WI38 (cell line): ENCODE measurements around the gene CDK6.

ENCODE experiments used
- H3K4me3 ChIP-seq: 2 replicates; pipeline ENCODE4 v1.5.1; 2011; ENCODE audit warnings: low read depth, mild to moderate bottlenecking, control low read depth, low read length
- CTCF ChIP-seq: IDR thresholded peaks from 2 replicates; pipeline ENCODE4 v1.5.1; 2012; ENCODE audit warnings: low read depth, mild to moderate bottlenecking, control low read depth, low read length

The CDK6 gene

GRCh38 chr7:92813390-92814024 lies 22.9 kb downstream of the CDK6 start:
- no peak for TF ChIP-seq CTCF
- H3K4me3 ChIP-seq = no peak overlapping the region

GRCh38 chr7:92811158-92811557 lies 25.2 kb downstream of the CDK6 start:
- no peak for TF ChIP-seq CTCF
- no peak overlapping the region for H3K4me3 ChIP-seq

- peak overlapping the region; percentile 20 for H3K4me3 ChIP-seq
- no peak for TF ChIP-seq CTCF
Observed at GRCh38 chr7:92809760-92810573, 26.4 kb downstream of the CDK6 start.

GRCh38 chr7:92809397-92809759 lies 27.0 kb downstream of the CDK6 start:
- peak overlapping the region; percentile 20 for H3K4me3 ChIP-seq

GRCh38 chr7:92808635-92809034 lies 27.7 kb downstream of the CDK6 start:
- TF ChIP-seq CTCF = no peak
- H3K4me3 ChIP-seq = no peak overlapping the region

More at GRCh38 chr7:92809397-92809759, 27.0 kb downstream of the CDK6 start:
- TF ChIP-seq CTCF = no peak

- no peak for TF ChIP-seq CTCF
- no peak overlapping the region for H3K4me3 ChIP-seq
Observed at GRCh38 chr7:92808006-92808405, 28.4 kb downstream of the CDK6 start.

GRCh38 chr7:92806496-92806895 lies 29.9 kb downstream of the CDK6 start:
- TF ChIP-seq CTCF = no peak
- no peak overlapping the region for H3K4me3 ChIP-seq
